ENCODE data around the gene VWA2. TPM values are rescaled to one million over a fixed set of nuclear protein-coding genes. Genes with fewer than 3 reads are reported as not detected.
A peak's percentile ranks its signal among the peaks of the same experiment; 100 is the strongest.

VWA2 gene
- not detected in 2 replicates for total RNA-seq (2014; rRNA removed; shearing (Covaris generic); ENCODE audit: low replicate concordance)

- Histone ChIP-seq H3K9me3 (no peaks in the 10 kb centered on the region), H3K4me3 (peak within 1 kb of the TSS; percentile 21), H3K27me3 (peaks cover 47% of the 10 kb centered on the region), H3K36me3 (no peaks in the 10 kb centered on the region)
- peak; percentile 19 for DNase-seq
Observed at GRCh38 chr10:114239117-114239993, at the start of gene VWA2. Gene VWA2 (plus strand): TSS chr10:114239254. CDS start chr10:114248714, 9,460 bp downstream.

- no peak overlapping the region for H3K4me3 ChIP-seq
- H3K36me3 ChIP-seq: no peaks in the 10 kb centered on the region
- no peak for DNase-seq
- H3K27me3 ChIP-seq: peaks cover 9% of the 10 kb centered on the region
- no peaks in the 10 kb centered on the region for H3K9me3 ChIP-seq
Observed at GRCh38 chr10:114189700-114190099, 49.4 kb upstream of the VWA2 start.

- DNase-seq: no peak
- Histone ChIP-seq H3K36me3 (no peaks in the 10 kb centered on the region), H3K9me3 (no peaks in the 10 kb centered on the region), H3K27me3 (peaks cover 27% of the 10 kb centered on the region), H3K4me3 (no peak overlapping the region)
Observed at GRCh38 chr10:114195079-114195478, 44.0 kb upstream of the VWA2 start.

GRCh38 chr10:114199239-114199638 is 39.8 kb upstream of the VWA2 start:
- Histone ChIP-seq H3K9me3 (no peaks in the 10 kb centered on the region), H3K4me3 (no peak overlapping the region), H3K36me3 (no peaks in the 10 kb centered on the region), H3K27me3 (peaks cover 18% of the 10 kb centered on the region)
- DNase-seq: no peak

- H3K36me3 ChIP-seq: no peaks in the 10 kb centered on the region
- peaks cover 10% of the 10 kb centered on the region for H3K27me3 ChIP-seq
Observed at GRCh38 chr10:114202812-114203211, 36.2 kb upstream of the VWA2 start.

GRCh38 chr10:114206902-114207301 is 32.2 kb upstream of the VWA2 start:
- Histone ChIP-seq H3K27me3 (peaks cover 6% of the 10 kb centered on the region), H3K36me3 (no peaks in the 10 kb centered on the region), H3K4me3 (no peak overlapping the region), H3K9me3 (no peaks in the 10 kb centered on the region)
- DNase-seq: no peak

More at GRCh38 chr10:114202812-114203211, 36.2 kb upstream of the VWA2 start:
- H3K9me3 ChIP-seq: no peaks in the 10 kb centered on the region
- H3K4me3 ChIP-seq: no peak overlapping the region
- no peak for DNase-seq

- Histone ChIP-seq H3K4me3 (no peak overlapping the region), H3K9me3 (no peaks in the 10 kb centered on the region), H3K36me3 (no peaks in the 10 kb centered on the region), H3K27me3 (peaks cover 8% of the 10 kb centered on the region)
- no peak for DNase-seq
Observed at GRCh38 chr10:114207349-114207748, 31.7 kb upstream of the VWA2 start.

- no peaks in the 10 kb centered on the region for H3K9me3 ChIP-seq
- peaks cover 9% of the 10 kb centered on the region for H3K27me3 ChIP-seq
- no peak for DNase-seq
- no peak overlapping the region for H3K4me3 ChIP-seq
- H3K36me3 ChIP-seq: no peaks in the 10 kb centered on the region
Observed at GRCh38 chr10:114208351-114208750, 30.7 kb upstream of the VWA2 start.

GRCh38 chr10:114212153-114212552 is 26.9 kb upstream of the VWA2 start:
- no peak for DNase-seq
- H3K4me3 ChIP-seq: no peak overlapping the region

GRCh38 chr10:114215033-114215432 is 24.0 kb upstream of the VWA2 start:
- Histone ChIP-seq H3K9me3 (no peaks in the 10 kb centered on the region), H3K36me3 (no peaks in the 10 kb centered on the region), H3K27me3 (peaks cover 24% of the 10 kb centered on the region), H3K4me3 (no peak overlapping the region)
- no peak for DNase-seq

More at GRCh38 chr10:114212153-114212552, 26.9 kb upstream of the VWA2 start:
- H3K27me3 ChIP-seq: peaks cover 14% of the 10 kb centered on the region
- H3K36me3 ChIP-seq: no peaks in the 10 kb centered on the region
- H3K9me3 ChIP-seq: no peaks in the 10 kb centered on the region

- Histone ChIP-seq H3K9me3 (no peaks in the 10 kb centered on the region), H3K4me3 (no peak overlapping the region), H3K36me3 (no peaks in the 10 kb centered on the region), H3K27me3 (peaks cover 49% of the 10 kb centered on the region)
- no peak for DNase-seq
Observed at GRCh38 chr10:114220281-114220680, 18.8 kb upstream of the VWA2 start.

GRCh38 chr10:114221235-114221634 is 17.8 kb upstream of the VWA2 start:
- no peak for DNase-seq
- H3K4me3 ChIP-seq: no peak overlapping the region
- H3K27me3 ChIP-seq: peaks cover 51% of the 10 kb centered on the region
- H3K9me3 ChIP-seq: no peaks in the 10 kb centered on the region
- H3K36me3 ChIP-seq: no peaks in the 10 kb centered on the region

GRCh38 chr10:114223066-114223465 is 16.0 kb upstream of the VWA2 start:
- Histone ChIP-seq H3K27me3 (peaks cover 41% of the 10 kb centered on the region), H3K36me3 (no peaks in the 10 kb centered on the region), H3K4me3 (no peak overlapping the region), H3K9me3 (no peaks in the 10 kb centered on the region)
- DNase-seq: no peak

- Histone ChIP-seq H3K27me3 (peaks cover 19% of the 10 kb centered on the region), H3K4me3 (no peak overlapping the region), H3K9me3 (no peaks in the 10 kb centered on the region), H3K36me3 (no peaks in the 10 kb centered on the region)
- no peak for DNase-seq
Observed at GRCh38 chr10:114228156-114228555, 10.9 kb upstream of the VWA2 start.

GRCh38 chr10:114232561-114233176 is 6.4 kb upstream of the VWA2 start:
- no peak for DNase-seq
- H3K4me3 ChIP-seq: no peak overlapping the region
- H3K36me3 ChIP-seq: no peaks in the 10 kb centered on the region
- no peaks in the 10 kb centered on the region for H3K9me3 ChIP-seq
- peaks cover 10% of the 10 kb centered on the region for H3K27me3 ChIP-seq

- H3K36me3 ChIP-seq: no peaks in the 10 kb centered on the region
- no peak overlapping the region for H3K4me3 ChIP-seq
- no peaks in the 10 kb centered on the region for H3K9me3 ChIP-seq
- DNase-seq: no peak
- peaks cover 14% of the 10 kb centered on the region for H3K27me3 ChIP-seq
Observed at GRCh38 chr10:114233482-114233881, 5.6 kb upstream of the VWA2 start.

GRCh38 chr10:114234132-114234531 is 4.9 kb upstream of the VWA2 start:
- peaks cover 20% of the 10 kb centered on the region for H3K27me3 ChIP-seq
- H3K9me3 ChIP-seq: no peaks in the 10 kb centered on the region
- no peak overlapping the region for H3K4me3 ChIP-seq
- H3K36me3 ChIP-seq: no peaks in the 10 kb centered on the region
- no peak for DNase-seq

- Histone ChIP-seq H3K36me3 (no peaks in the 10 kb centered on the region), H3K4me3 (no peak overlapping the region), H3K27me3 (peaks cover 46% of the 10 kb centered on the region), H3K9me3 (no peaks in the 10 kb centered on the region)
- DNase-seq: no peak
Observed at GRCh38 chr10:114239994-114240345, 916 bp downstream of the VWA2 start.
